Stomach (tissue), 9 donors: ENCODE measurements around the gene EVC2. TPM values are rescaled to one million over a fixed set of nuclear protein-coding genes. Genes with fewer than 3 reads are reported as not detected.

Source experiments
- DNase-seq, 2 donors: peaks; one replicate each; pipeline versions ENCODE4 v3.0.0 to v3.0.0-alpha.2; 2013 to 2019
- H3K27ac ChIP-seq, 5 donors: fragments of 200-600 bp in 4 of 5; sonication (generic) in 4 of 5; one replicate each; pipeline ENCODE4 v1.5.1; 2013 to 2019; ENCODE audit warnings: mild to moderate bottlenecking in 1 of 5, moderate library complexity in 1 of 5
- H3K27me3 ChIP-seq, 3 donors: fragments of 200-600 bp; sonication (generic); one replicate each; pipeline ENCODE4 v1.5.1; 2017 to 2019; ENCODE audit warnings: mixed run types in 1 of 3
- H3K36me3 ChIP-seq, 4 donors: fragments of 200-600 bp; sonication (generic); 1 replicate in 3 of 4; 2 replicates in 1 of 4; pipeline ENCODE4 v1.5.1; 2016 to 2019
- H3K4me1 ChIP-seq, 4 donors: fragments of 200-600 bp; sonication (generic); one replicate each; pipeline ENCODE4 v1.5.1; 2016 to 2019
- H3K4me3 ChIP-seq, 4 donors: fragments of 200-600 bp; sonication (generic) in 3 of 4; one replicate each; pipeline ENCODE4 v1.5.1; 2016 to 2019; ENCODE audit warnings: mild to moderate bottlenecking in 1 of 4
- H3K9me3 ChIP-seq, 4 donors: fragments of 200-600 bp; sonication (generic); one replicate each; pipeline ENCODE4 v1.5.1; 2016 to 2019
- EP300 ChIP-seq: sonication (generic); formaldehyde crosslinking; IDR thresholded peaks from one replicate; pipeline ENCODE4 v1.6.1; 2017; ENCODE audit warnings: antibody characterized with exemption
- POLR2A ChIP-seq, 4 donors: fragments of 450-650 bp; IDR thresholded peaks; one replicate each; pipeline ENCODE4 v1.6.1; 2016; ENCODE audit warnings: antibody characterized with exemption in 4 of 4, control low read depth in 2 of 4, mild to moderate bottlenecking in 1 of 4, moderate library complexity in 1 of 4
- POLR2AphosphoS5 ChIP-seq, 3 donors: sonication (generic); formaldehyde crosslinking; IDR thresholded peaks; one replicate each; pipeline ENCODE4 v1.6.1; 2016; ENCODE audit warnings: antibody characterized with exemption in 3 of 3
- WGBS, 5 donors: extraction: QIAGEN DNeasy Blood & Tissue Kit in 3 of 5; methylation state at CpG; one replicate each; pipeline versions ENCODE4 v1.1.5 to v1.1.7; 2013 to 2018; 5-methylcytosine and 5-hydroxymethylcytosine counted together
- intact Hi-C: fragments of 100-400 bp; cut with DNase I; formaldehyde crosslinking; loops from one replicate; pipeline ENCODE4 v1.15.1; 2023; ENCODE audit warnings: low total_unique reads
- polyA plus RNA-seq, 3 donors: library from polyadenylated mRNA; stranded (reverse); fragments of 200-250 nt; gene quantifications; one replicate each; pipeline ENCODE4 v1.2.3, GENCODE V29; 2013
- total RNA-seq, 5 donors: library from RNA; depleted of rRNA; stranded (reverse); fragments of >200 nt; gene quantifications; one replicate each; pipeline versions ENCODE4 v1.1.0 to v1.2.3, GENCODE V29; 2014 to 2016
- TF ChIP-seq, protein P1 (sequence below), 7 experiments: fragments of 450-650 bp in 4 of 7; fragments of 200-600 bp in 3 of 7; sonication (generic) in 3 of 7; IDR thresholded peaks; one replicate each; pipeline ENCODE4 v1.5.1; 2016 to 2019; ENCODE audit warnings: antibody characterized with exemption in 7 of 7, control low read depth in 2 of 7, mild to moderate bottlenecking in 1 of 7
- donor health status: healthy with polysubstance abuse.
- donor health status: Bipolar disorder and iron deficiency.
- donor health status: healthy.

The EVC2 gene
- total and polyA plus RNA-seq, 8 donors: 0.76 to 11.7 (median 4.9) TPM

DNA sequence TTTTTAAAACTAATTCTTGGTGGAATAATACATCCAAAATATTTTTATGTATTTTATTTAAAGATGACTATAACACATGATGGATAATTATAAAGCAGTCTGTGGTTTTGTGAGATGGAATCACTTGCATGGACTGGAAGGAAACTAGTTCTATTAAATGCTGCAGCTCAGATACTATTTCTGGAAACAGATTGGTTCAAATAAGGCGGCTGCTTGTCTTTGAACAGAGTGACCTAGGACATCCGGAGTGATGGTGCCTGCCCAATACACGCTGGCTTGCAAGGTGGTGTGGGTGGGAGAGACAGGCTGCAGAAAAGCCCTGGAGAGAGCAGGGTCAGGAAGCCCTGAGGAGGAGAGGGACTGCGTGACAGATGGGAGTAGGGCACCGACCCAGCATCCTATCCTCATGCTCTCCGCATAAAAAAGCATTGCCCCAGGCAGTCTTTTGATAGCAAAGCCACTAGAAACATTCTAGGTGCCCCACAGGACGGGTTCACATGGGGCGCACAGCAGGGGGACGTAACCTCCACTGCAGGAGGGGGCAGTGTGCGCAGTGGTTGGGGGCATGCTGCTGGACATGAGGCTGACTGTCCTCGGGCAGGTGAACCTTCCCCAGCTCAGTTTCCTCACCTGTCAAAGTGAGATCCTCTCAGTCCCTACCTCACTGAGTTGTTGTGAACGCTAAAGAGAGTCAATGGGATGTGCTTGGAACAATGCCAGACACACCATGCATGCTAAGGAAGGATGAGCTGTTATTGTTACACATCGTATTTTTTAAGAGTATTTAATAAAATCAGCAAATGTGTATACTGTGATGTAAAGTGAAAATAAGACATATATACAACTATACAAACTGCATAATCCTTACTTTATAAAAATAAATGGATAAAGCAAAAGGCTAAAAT lies 71.3 kb downstream of the EVC2 start:
- intact Hi-C loops: no loop called here
- Histone ChIP-seq H3K27me3 (no peaks in the 10 kb centered on the region), H3K4me3 (no peak overlapping the region), H3K27ac (no peak overlapping the region), H3K9me3 (no peaks in the 10 kb centered on the region), H3K4me1 (no peaks in the 10 kb centered on the region), H3K36me3 (peaks cover 8 to 59% (median 26%) of the 10 kb centered on the region in 4 donors)
- TF ChIP-seq, protein P1, sequence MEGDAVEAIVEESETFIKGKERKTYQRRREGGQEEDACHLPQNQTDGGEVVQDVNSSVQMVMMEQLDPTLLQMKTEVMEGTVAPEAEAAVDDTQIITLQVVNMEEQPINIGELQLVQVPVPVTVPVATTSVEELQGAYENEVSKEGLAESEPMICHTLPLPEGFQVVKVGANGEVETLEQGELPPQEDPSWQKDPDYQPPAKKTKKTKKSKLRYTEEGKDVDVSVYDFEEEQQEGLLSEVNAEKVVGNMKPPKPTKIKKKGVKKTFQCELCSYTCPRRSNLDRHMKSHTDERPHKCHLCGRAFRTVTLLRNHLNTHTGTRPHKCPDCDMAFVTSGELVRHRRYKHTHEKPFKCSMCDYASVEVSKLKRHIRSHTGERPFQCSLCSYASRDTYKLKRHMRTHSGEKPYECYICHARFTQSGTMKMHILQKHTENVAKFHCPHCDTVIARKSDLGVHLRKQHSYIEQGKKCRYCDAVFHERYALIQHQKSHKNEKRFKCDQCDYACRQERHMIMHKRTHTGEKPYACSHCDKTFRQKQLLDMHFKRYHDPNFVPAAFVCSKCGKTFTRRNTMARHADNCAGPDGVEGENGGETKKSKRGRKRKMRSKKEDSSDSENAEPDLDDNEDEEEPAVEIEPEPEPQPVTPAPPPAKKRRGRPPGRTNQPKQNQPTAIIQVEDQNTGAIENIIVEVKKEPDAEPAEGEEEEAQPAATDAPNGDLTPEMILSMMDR (IDR thresholded peaks at IDR 0.05): no peak
- WGBS, 5 donors: 86 to 90% (median 88%) methylated on average over 13 of the region's 13 CpGs
- no peak for DNase-seq

DNA sequence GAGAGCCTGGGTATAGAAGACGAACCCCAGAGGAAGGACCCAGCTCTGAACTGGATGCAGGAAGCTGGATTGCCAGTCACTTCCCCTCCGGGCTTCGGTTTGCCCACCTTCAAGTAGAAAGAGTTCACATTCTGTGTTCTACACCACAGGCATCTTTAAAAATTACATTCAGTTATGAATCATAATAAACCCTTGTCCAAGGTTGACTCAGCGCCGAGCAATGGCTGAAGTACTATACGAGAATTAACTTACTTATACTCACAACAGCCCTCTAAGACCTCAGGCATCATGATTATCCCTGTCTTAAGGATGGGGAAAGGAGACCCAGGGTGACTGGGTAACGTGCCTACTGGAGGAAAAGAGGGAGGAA lies 72.5 kb downstream of the EVC2 start:
- 71 to 84% (median 74%) methylated on average over 7 of the region's 7 CpGs for WGBS, 5 donors
- no peak overlapping the region for H3K4me3 ChIP-seq
- no peak overlapping the region for H3K27ac ChIP-seq
- intact Hi-C loops: no loop called here
- no peaks in the 10 kb centered on the region for H3K27me3 ChIP-seq
- H3K36me3 ChIP-seq: peaks cover 8 to 70% (median 37%) of the 10 kb centered on the region in 4 donors
- H3K9me3 ChIP-seq: no peaks in the 10 kb centered on the region
- TF ChIP-seq POLR2A (IDR thresholded peaks at IDR 0.05): no peak
- TF ChIP-seq, protein P1 (IDR thresholded peaks at IDR 0.05): no peak
- TF ChIP-seq POLR2AphosphoS5 (IDR thresholded peaks at IDR 0.05): no peak
- no peak for TF ChIP-seq EP300
- H3K4me1 ChIP-seq: no peaks in the 10 kb centered on the region
- DNase-seq: no peak

DNA sequence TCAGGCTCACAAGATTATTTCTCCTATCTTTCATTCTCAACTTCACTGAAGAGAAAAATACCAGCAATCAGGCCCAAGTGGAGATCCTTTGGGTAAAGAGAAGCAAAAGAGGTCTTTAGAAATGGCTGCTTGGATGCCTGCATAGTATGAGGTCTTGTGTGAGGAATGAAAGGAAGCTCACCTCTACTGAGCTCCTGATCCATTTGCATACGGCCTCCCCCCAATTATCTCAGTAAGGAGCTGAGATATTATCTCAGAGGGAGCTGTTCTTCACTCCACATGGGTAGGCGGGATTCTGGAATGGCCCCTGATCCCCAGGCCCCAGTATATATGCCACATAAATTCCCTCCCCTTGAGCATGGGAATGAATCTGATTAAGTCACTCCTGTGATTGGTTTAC lies 75.8 kb downstream of the EVC2 start:
- peaks cover 0 to 77% (median 49%) of the 10 kb centered on the region in 4 donors for H3K36me3 ChIP-seq
- H3K9me3 ChIP-seq: no peaks in the 10 kb centered on the region
- intact Hi-C loops: no loop called here
- TF ChIP-seq POLR2AphosphoS5 (IDR thresholded peaks at IDR 0.05) (no peak), POLR2A (IDR thresholded peaks at IDR 0.05) (no peak), EP300 (no peak)
- TF ChIP-seq, protein P1 (IDR thresholded peaks at IDR 0.05): no peak
- no peaks in the 10 kb centered on the region for H3K27me3 ChIP-seq
- no peak for DNase-seq
- WGBS, 5 donors: 73 to 94% (median 89%) methylated on average over 2 of the region's 2 CpGs
- H3K4me3 ChIP-seq: no peak overlapping the region
- no peaks in the 10 kb centered on the region for H3K4me1 ChIP-seq
- no peak overlapping the region for H3K27ac ChIP-seq

DNA sequence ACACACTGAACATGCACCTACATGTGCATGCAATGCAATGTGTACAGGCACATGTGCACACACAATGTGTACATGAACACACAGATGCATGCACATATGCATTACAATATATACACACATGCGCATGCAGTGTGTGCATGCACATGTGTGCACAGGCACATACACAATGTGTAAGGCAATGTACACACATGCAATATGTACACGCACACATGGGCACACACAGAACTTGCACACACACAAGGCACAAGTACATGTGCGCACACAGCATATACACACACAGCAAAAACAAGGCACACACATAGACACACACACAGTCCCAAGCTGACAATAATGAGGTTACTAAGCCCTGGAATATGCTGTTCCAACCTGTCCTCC lies 76.3 kb downstream of the EVC2 start:
- DNase-seq: no peak
- H3K4me3 ChIP-seq: no peak overlapping the region
- TF ChIP-seq EP300: no peak
- TF ChIP-seq, protein P1 (IDR thresholded peaks at IDR 0.05): no peak
- TF ChIP-seq POLR2AphosphoS5 (IDR thresholded peaks at IDR 0.05): no peak
- no peak for TF ChIP-seq POLR2A (IDR thresholded peaks at IDR 0.05)
- H3K36me3 ChIP-seq: peaks cover 0 to 83% (median 54%) of the 10 kb centered on the region in 4 donors
- intact Hi-C loops: no loop called here
- H3K4me1 ChIP-seq: no peaks in the 10 kb centered on the region
- no peak overlapping the region for H3K27ac ChIP-seq
- H3K9me3 ChIP-seq: no peaks in the 10 kb centered on the region
- H3K27me3 ChIP-seq: no peaks in the 10 kb centered on the region
- 76 to 83% (median 81%) methylated on average over 3 of the region's 3 CpGs for WGBS, 5 donors
